NB4 (cell line): ENCODE measurements around the gene C1QC.

Source experiments
- CTCF ChIP-seq: IDR thresholded peaks from one replicate; pipeline ENCODE4 v1.5.1; 2012; ENCODE audit warnings: low read depth, low read length
- MYC ChIP-seq: IDR thresholded peaks from 2 replicates; pipeline ENCODE4 v1.6.1; 2011; ENCODE audit warnings: low read depth, low read length
- POLR2A ChIP-seq: IDR thresholded peaks from 2 replicates; pipeline ENCODE4 v1.6.1; 2011; ENCODE audit warnings: mild to moderate bottlenecking; ENCODE audit not compliant: insufficient read length; ENCODE audit errors: extremely low read depth

- TF ChIP-seq CTCF (no peak), POLR2A (no peak), MYC (no peak)
Measured at GRCh38 chr1:22608361-22608760, 35.1 kb upstream of the C1QC start.
